ENCODE measurements around the gene KPNA1.

GRCh38 chr3:122502941-122503340 is 11.8 kb downstream of the KPNA1 start:
- no peak for TF ChIP-seq CTCF (IDR thresholded peaks at IDR 0.05)
- no peak for TF ChIP-seq POLR2A (IDR thresholded peaks at IDR 0.05)
- TF ChIP-seq EP300 (IDR thresholded peaks at IDR 0.05) = no peak

Data from ovary (tissue), 3 donors.